Measurements from ENCODE around the gene RBM39. TPM values are rescaled to one million over a fixed set of nuclear protein-coding genes. Genes with fewer than 3 reads are reported as not detected.

RBM39 gene
- total and polyA plus RNA-seq, 9 of the 15 experiments (the other 6 are each of a cell fraction or from before 2014, with no cell fraction given) = 143 to 319 (median 228) TPM

DNA sequence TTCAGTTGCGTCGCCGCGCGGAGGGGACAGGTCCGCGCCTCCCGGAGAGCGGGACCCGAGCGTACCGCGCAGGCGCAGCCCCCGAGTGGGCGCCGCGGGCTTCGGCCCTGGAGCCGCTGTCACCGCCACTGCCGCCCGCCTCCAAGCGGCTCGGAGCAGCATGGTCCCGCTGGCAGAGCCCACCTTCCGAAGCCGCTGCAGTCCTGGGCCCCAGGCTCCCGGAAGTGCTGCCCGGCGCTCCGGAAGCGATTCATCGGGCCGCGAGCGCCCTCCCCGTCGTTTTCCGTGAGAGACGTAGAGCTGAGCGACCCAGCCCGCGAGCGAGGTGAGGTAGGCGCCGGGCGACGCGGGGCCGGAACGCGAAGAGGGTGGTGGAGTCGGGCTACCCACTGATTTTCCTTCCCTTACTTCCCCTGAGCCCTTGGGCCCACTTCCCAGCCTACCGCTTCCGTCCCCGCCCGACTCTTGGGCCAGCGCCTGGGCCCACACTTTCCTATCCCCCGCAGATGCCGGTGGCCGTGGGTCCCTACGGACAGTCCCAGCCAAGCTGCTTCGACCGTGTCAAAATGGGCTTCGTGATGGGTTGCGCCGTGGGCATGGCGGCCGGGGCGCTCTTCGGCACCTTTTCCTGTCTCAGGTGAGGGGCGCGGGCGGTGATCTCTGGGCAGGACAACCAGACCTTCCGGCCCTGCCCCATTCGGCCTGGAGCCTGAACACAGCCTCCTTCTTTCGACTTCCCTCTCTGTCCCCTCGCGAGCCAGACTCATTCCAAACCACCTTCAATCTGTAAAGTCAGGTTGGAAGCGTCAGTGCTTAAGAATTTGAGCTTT is 42.7 kb downstream of the RBM39 start, which contains the start of the genes NFS1 and ROMO1 (continued):
- TF ChIP-seq JUND (IDR thresholded peaks at IDR 0.05; ENCODE audit: borderline replicate concordance, low read depth, low read length) (peak; percentile 47), JUND (tag; IDR thresholded peaks at IDR 0.05; ENCODE audit: borderline replicate concordance, low read depth, low read length) (no peak), GATAD2B (IDR thresholded peaks at IDR 0.05; ENCODE audit: borderline replicate concordance) (peak; percentile 29; the same call in 1 of the 2 replicates), FOXJ3 (CRISPR knock-in tag; IDR thresholded peaks at IDR 0.05) (no peak), MXI1 (IDR thresholded peaks at IDR 0.05; ENCODE audit: low read depth, low read length) (peak; percentile 34; the same call in 1 of the 2 replicates), PCBP1 (IDR thresholded peaks at IDR 0.05; ENCODE audit: low read depth, low read length, poor library complexity, severe bottlenecking) (peak; percentile 54), SIN3B (IDR thresholded peaks at IDR 0.05; ENCODE audit: low read depth) (peak; percentile 91), ZC3H8 (IDR thresholded peaks at IDR 0.05) (no peak), NCOA2 (IDR thresholded peaks at IDR 0.05; ENCODE audit: partially characterized antibody in 2 of 2) (no peak), NUFIP1 (IDR thresholded peaks at IDR 0.05; ENCODE audit: partially characterized antibody) (no peak), BRD9 (IDR thresholded peaks at IDR 0.05; ENCODE audit: low read depth, partially characterized antibody) (no peak), CBFA2T3 (IDR thresholded peaks at IDR 0.05) (no peak), ILF3 (IDR thresholded peaks at IDR 0.05; ENCODE audit: borderline replicate concordance) (no peak), HEY1 (CRISPR knock-in tag; IDR thresholded peaks at IDR 0.05; ENCODE audit: borderline replicate concordance) (no peak), ZNF354B (CRISPR knock-in tag; IDR thresholded peaks at IDR 0.05) (no peak), POLR2A (conservative IDR thresholded peaks at IDR 0.05) (peak; percentile 91), CEBPB (tag; IDR thresholded peaks at IDR 0.05) (no peak), DACH1 (IDR thresholded peaks at IDR 0.05; ENCODE audit: partially characterized antibody) (no peak)
- TF ChIP-seq, protein P1, sequence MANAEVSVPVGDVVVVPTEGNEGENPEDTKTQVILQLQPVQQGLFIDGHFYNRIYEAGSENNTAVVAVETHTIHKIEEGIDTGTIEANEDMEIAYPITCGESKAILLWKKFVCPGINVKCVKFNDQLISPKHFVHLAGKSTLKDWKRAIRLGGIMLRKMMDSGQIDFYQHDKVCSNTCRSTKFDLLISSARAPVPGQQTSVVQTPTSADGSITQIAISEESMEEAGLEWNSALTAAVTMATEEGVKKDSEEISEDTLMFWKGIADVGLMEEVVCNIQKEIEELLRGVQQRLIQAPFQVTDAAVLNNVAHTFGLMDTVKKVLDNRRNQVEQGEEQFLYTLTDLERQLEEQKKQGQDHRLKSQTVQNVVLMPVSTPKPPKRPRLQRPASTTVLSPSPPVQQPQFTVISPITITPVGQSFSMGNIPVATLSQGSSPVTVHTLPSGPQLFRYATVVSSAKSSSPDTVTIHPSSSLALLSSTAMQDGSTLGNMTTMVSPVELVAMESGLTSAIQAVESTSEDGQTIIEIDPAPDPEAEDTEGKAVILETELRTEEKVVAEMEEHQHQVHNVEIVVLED (CRISPR knock-in tag; IDR thresholded peaks at IDR 0.05) = peak; percentile 76
- TF ChIP-seq, protein P2, sequence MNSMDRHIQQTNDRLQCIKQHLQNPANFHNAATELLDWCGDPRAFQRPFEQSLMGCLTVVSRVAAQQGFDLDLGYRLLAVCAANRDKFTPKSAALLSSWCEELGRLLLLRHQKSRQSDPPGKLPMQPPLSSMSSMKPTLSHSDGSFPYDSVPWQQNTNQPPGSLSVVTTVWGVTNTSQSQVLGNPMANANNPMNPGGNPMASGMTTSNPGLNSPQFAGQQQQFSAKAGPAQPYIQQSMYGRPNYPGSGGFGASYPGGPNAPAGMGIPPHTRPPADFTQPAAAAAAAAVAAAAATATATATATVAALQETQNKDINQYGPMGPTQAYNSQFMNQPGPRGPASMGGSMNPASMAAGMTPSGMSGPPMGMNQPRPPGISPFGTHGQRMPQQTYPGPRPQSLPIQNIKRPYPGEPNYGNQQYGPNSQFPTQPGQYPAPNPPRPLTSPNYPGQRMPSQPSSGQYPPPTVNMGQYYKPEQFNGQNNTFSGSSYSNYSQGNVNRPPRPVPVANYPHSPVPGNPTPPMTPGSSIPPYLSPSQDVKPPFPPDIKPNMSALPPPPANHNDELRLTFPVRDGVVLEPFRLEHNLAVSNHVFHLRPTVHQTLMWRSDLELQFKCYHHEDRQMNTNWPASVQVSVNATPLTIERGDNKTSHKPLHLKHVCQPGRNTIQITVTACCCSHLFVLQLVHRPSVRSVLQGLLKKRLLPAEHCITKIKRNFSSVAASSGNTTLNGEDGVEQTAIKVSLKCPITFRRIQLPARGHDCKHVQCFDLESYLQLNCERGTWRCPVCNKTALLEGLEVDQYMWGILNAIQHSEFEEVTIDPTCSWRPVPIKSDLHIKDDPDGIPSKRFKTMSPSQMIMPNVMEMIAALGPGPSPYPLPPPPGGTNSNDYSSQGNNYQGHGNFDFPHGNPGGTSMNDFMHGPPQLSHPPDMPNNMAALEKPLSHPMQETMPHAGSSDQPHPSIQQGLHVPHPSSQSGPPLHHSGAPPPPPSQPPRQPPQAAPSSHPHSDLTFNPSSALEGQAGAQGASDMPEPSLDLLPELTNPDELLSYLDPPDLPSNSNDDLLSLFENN (IDR thresholded peaks at IDR 0.05; ENCODE audit: low read depth in 2 of 2, low read length in 2 of 2) = no peak; a peak in 1 of 4 replicates
- TF ChIP-seq, protein P3, sequence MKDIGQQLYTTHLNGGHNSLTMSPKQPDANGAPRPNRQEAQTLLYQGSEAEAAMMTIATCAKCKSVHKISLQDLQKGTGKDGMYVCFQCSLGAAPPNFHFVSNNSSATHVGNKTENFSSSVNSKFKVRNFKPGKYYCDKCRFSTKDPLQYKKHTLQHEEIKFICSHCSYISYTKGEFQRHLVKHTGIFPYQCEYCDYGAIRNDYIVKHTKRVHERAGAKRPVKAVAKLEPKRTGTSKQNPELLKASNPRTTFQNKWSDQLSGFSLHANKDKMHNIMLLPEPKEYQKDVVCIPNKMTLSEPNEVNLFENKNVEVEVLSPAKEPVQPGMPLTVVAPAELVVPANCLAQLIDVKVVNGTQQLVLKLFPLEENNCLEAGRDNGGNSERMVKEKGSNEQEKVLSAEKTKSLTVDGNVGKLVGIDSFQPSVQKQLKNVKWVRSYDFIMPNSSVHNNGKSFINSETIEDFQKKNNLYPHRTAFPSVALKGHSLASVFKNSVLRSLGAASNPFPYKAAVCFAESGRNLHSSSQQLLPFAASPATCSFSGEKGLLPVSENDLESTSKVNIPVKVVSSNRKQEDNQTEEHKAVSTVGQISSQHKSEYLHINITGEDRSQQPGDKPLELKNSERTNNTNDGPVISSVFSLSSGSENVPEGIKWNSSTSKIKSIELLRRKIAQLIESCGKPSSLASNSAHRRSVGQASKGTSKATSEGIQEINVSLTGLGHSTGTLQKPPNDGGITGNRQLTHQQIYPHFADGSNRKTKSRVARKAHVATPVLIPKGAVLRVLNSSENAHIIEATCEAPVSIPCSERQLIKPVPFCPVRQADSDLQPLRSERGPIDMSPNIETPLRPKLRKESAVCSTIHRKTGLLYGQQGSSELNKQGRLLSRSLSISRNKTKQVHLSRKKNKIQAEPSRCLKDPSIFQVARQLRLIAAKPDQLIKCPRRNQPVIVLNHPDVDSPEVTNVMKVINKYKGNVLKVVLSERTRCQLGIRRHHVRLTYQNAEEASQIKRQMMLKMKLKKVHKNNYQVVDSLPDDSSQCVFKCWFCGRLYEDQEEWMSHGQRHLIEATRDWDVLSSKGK (CRISPR knock-in tag; IDR thresholded peaks at IDR 0.05) = no peak
